A549 (cell line): ENCODE data around the gene REM2. TPM values are rescaled to one million over a fixed set of nuclear protein-coding genes. Genes with fewer than 3 reads are reported as not detected.

Experiments used
- ATAC-seq, 2 experiments: fragments of 200-7000 bp in 1 of 2; fragments of >200 bp in 1 of 2; cut with Nextera tagmentation in 1 of 2; cut with Tn5 transposase in 1 of 2; 3 replicates each; pipeline versions ENCODE4 v1.8.0 to v1.9.1; 2018 to 2020; ENCODE audit warnings: mild to moderate bottlenecking in 1 of 2, moderate library complexity in 1 of 2
- CTCF ChIA-PET: fragments of 300-600 bp; sonication (Branson Sonifier 250); formaldehyde crosslinking; extraction: SDS; loops from one replicate; lab custom pipeline; 2021; ENCODE audit warnings: antibody characterized with exemption, inconsistent platforms; lab: Yijun Ruan, JAX
- POLR2A ChIA-PET: fragments of 350-600 bp; formaldehyde crosslinking; extraction: SDS; loops from one replicate; lab custom pipeline; 2021; ENCODE audit warnings: antibody characterized with exemption, inconsistent platforms; lab: Yijun Ruan, JAX
- DNase-seq, 2 experiments: peaks; one replicate each; pipeline versions ENCODE4 v3.0.0 to v3.0.0-alpha.2; 2011 to 2016; ENCODE audit warnings: low read depth in 1 of 2, low spot score in 1 of 2
- FAIRE-seq: peaks from 2 replicates; lab custom pipeline; 2011; peaks lifted over from hg19 to GRCh38; lab: Jason Lieb, UNC
- H3K27ac ChIP-seq, 2 experiments: fragments of >200 bp; sonication (Bioruptor Twin); formaldehyde crosslinking; 3 replicates each; pipeline ENCODE4 v1.5.1; 2016 to 2017
- H3K4me1 ChIP-seq: fragments of >200 bp; sonication (Bioruptor Twin); formaldehyde crosslinking; 3 replicates; pipeline ENCODE4 v1.6.1; 2016
- H3K4me2 ChIP-seq: fragments of >200 bp; sonication (Bioruptor Twin); formaldehyde crosslinking; 3 replicates; pipeline ENCODE4 v1.6.1; 2016
- H3K4me3 ChIP-seq: fragments of >200 bp; sonication (Bioruptor Twin); formaldehyde crosslinking; 3 replicates; pipeline ENCODE4 v1.5.1; 2016
- H3K9me3 ChIP-seq: fragments of >200 bp; sonication (Bioruptor Twin); formaldehyde crosslinking; 3 replicates; pipeline ENCODE4 v1.6.1; 2016
- BHLHE40 ChIP-seq: IDR thresholded peaks from 2 replicates; pipeline ENCODE4 v1.6.1; 2012; ENCODE audit warnings: low read depth, low read length, inconsistent platforms
- CEBPB ChIP-seq, 2 experiments: fragments of >200 bp in 1 of 2; sonication (Bioruptor Twin) in 1 of 2; formaldehyde crosslinking in 1 of 2; IDR thresholded peaks; 2 replicates each; pipeline ENCODE4 v1.6.1; 2012 to 2016
- CHD2 ChIP-seq: fragments of 150-350 bp; IDR thresholded peaks from 2 replicates; pipeline ENCODE4 v1.6.1; 2014; ENCODE audit warnings: low read length; ENCODE audit not compliant: partially characterized antibody
- EHF ChIP-seq: fragments of 250-450 bp; sonication (Bioruptor Pico); IDR thresholded peaks from 2 replicates; pipeline ENCODE4 v1.5.0; 2020; ENCODE audit warnings: mild to moderate bottlenecking
- ESRRA ChIP-seq: fragments of 150-350 bp; IDR thresholded peaks from 2 replicates; pipeline ENCODE4 v1.6.1; 2014; ENCODE audit warnings: mild to moderate bottlenecking, low read length, borderline replicate concordance
- FOSB ChIP-seq: fragments of 250-450 bp; sonication (Bioruptor Pico); IDR thresholded peaks from 2 replicates; pipeline ENCODE4 v1.5.0; 2020; ENCODE audit warnings: mild to moderate bottlenecking, moderate library complexity
- FOSL2 ChIP-seq, 2 experiments: fragments of 450-650 bp in 1 of 2; fragments of >200 bp in 1 of 2; sonication (Bioruptor Twin) in 1 of 2; formaldehyde crosslinking; IDR thresholded peaks; 2 replicates each; pipeline versions ENCODE4 v1.5.0 to v1.6.1; 2016 to 2020; ENCODE audit warnings: mild to moderate bottlenecking in 1 of 2, moderate library complexity in 1 of 2
- FOXS1 ChIP-seq: fragments of 250-450 bp; sonication (Bioruptor Pico); IDR thresholded peaks from 2 replicates; pipeline ENCODE4 v1.5.0; 2020; ENCODE audit warnings: mild to moderate bottlenecking, moderate library complexity
- HEYL ChIP-seq: fragments of 250-450 bp; sonication (Bioruptor Pico); IDR thresholded peaks from 2 replicates; pipeline ENCODE4 v1.8.0; 2021; ENCODE audit warnings: mild to moderate bottlenecking, moderate library complexity
- HOXB13 ChIP-seq: fragments of 250-450 bp; sonication (Bioruptor Pico); IDR thresholded peaks from 2 replicates; pipeline ENCODE4 v1.5.0; 2020; ENCODE audit warnings: low read depth, mild to moderate bottlenecking, moderate library complexity
- HOXB5 ChIP-seq: fragments of 250-450 bp; sonication (Bioruptor Pico); IDR thresholded peaks from 2 replicates; pipeline ENCODE4 v1.5.0; 2020; ENCODE audit warnings: mild to moderate bottlenecking, moderate library complexity
- JUNB ChIP-seq: fragments of >200 bp; sonication (Bioruptor Twin); formaldehyde crosslinking; IDR thresholded peaks from 2 replicates; pipeline ENCODE4 v1.6.1; 2016
- MAFK ChIP-seq: fragments of 450-650 bp; IDR thresholded peaks from 2 replicates; pipeline ENCODE4 v1.6.1; 2014; ENCODE audit not compliant: partially characterized antibody
- MYC ChIP-seq: IDR thresholded peaks from 2 replicates; pipeline ENCODE4 v1.6.1; 2012; ENCODE audit warnings: mild to moderate bottlenecking, inconsistent platforms, low read length, improper control_type of control experiment, borderline replicate concordance
- NPAS2 ChIP-seq: fragments of 250-450 bp; sonication (Bioruptor Pico); IDR thresholded peaks from 2 replicates; pipeline ENCODE4 v1.8.0; 2022; ENCODE audit warnings: mild to moderate bottlenecking, moderate library complexity, borderline replicate concordance
- NR3C1 ChIP-seq: fragments of >200 bp; sonication (Bioruptor Twin); formaldehyde crosslinking; IDR thresholded peaks from 3 replicates; pipeline ENCODE4 v1.6.1; 2017
- POLR2A ChIP-seq: IDR thresholded peaks from 2 replicates; pipeline ENCODE4 v1.6.1; 2012; ENCODE audit warnings: mild to moderate bottlenecking, low read length
- POLR2AphosphoS2 ChIP-seq: conservative IDR thresholded peaks from 2 replicates; pipeline ENCODE4 v1.6.1; 2012; ENCODE audit warnings: low read length, improper control_type of control experiment, inconsistent platforms
- RAD21 ChIP-seq, 2 experiments: fragments of >200 bp in 1 of 2; sonication (Bioruptor Twin) in 1 of 2; formaldehyde crosslinking in 1 of 2; IDR thresholded peaks in 1 of 2; conservative IDR thresholded peaks in 1 of 2; 2 replicates in 1 of 2; 3 replicates in 1 of 2; pipeline ENCODE4 v1.6.1; 2012 to 2018; ENCODE audit warnings: inconsistent platforms in 1 of 2
- RARB ChIP-seq: fragments of 250-450 bp; sonication (Bioruptor Pico); IDR thresholded peaks from 2 replicates; pipeline ENCODE4 v1.8.0; 2021; ENCODE audit warnings: mild to moderate bottlenecking, moderate library complexity
- RCOR1 ChIP-seq: fragments of 150-350 bp; IDR thresholded peaks from 2 replicates; pipeline ENCODE4 v1.6.1; 2014; ENCODE audit warnings: antibody characterized with exemption, low read length, low read depth
- SMC3 ChIP-seq: fragments of >200 bp; sonication (Bioruptor Twin); formaldehyde crosslinking; IDR thresholded peaks from 3 replicates; pipeline ENCODE4 v1.6.1; 2018; ENCODE audit warnings: inconsistent platforms
- TFCP2L1 ChIP-seq: fragments of 250-450 bp; sonication (Bioruptor Pico); IDR thresholded peaks from 2 replicates; pipeline ENCODE4 v1.5.0; 2021; ENCODE audit warnings: mild to moderate bottlenecking
- ZC3H11A ChIP-seq: fragments of 450-650 bp; IDR thresholded peaks from 2 replicates; pipeline ENCODE4 v1.6.1; 2014; ENCODE audit warnings: antibody characterized with exemption, mild to moderate bottlenecking
- WGBS: methylation state at CpG from one replicate; pipeline ENCODE4 v1.1.6; 2017; ENCODE audit errors: missing lambda C conversion rate; 5-methylcytosine and 5-hydroxymethylcytosine counted together
- polyA plus RNA-seq, 4 experiments: library from polyadenylated mRNA; depleted of rRNA in 3 of 4; stranded (reverse); fragments of >200 nt; fragmentation: RNase III in 1 of 4; extraction: RNeasy Plus Mini Kit Qiagen cat#74134 plus additional on column Dnase treatment in 1 of 4; gene quantifications; 2 replicates in 3 of 4; 3 replicates in 1 of 4; pipeline ENCODE4 v1.2.3, GENCODE V29; 2011 to 2017
- TF ChIP-seq, protein P1 (sequence below): IDR thresholded peaks from 2 replicates; pipeline ENCODE4 v1.6.1; 2012
- TF ChIP-seq, protein P2 (sequence below): IDR thresholded peaks from 2 replicates; pipeline ENCODE4 v1.6.1; 2012
- TF ChIP-seq, protein P3 (sequence below): fragments of 250-450 bp; sonication (Bioruptor Pico); IDR thresholded peaks from 2 replicates; pipeline ENCODE4 v1.5.0; 2021; ENCODE audit warnings: mild to moderate bottlenecking, moderate library complexity, borderline replicate concordance
- TF ChIP-seq, protein P4 (sequence below): fragments of >200 bp; sonication (Bioruptor Twin); formaldehyde crosslinking; IDR thresholded peaks from 3 replicates; pipeline ENCODE4 v1.6.1; 2016
- TF ChIP-seq, protein P5 (sequence below): fragments of 450-650 bp; IDR thresholded peaks from 2 replicates; pipeline ENCODE4 v1.6.1; 2014; ENCODE audit warnings: antibody characterized with exemption

REM2 gene
- polyA plus RNA-seq, 2 of the 4 experiments (the other 2 are of a cell fraction), result 0.23 to 0.31 TPM

DNA sequence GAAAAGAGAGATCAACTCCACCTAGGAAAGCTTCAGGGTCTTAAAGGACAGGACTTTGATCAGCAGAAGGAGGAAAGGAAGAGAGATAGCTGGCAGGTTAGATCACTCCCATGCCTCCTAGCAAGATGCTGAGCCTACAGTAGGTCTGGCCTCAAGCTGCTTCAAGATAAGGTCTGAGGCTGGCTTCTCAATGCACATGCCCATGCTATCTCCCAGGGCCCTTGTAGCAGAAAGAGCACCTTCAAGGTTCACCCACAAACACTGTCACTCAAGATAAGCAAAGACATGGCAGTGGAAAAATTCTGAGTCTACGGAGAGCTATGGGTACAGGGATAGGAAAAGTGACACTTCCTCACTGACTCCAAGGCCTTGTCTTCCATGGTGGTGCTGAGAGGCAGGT is 14.3 kb downstream of the REM2 start:
- DNase-seq (no peak), FAIRE-seq (no peak), ATAC-seq (no peak)
- no peak overlapping the region for H3K4me2 ChIP-seq
- H3K27ac ChIP-seq, result no peak overlapping the region
- no peak for TF ChIP-seq POLR2A
- no peak for TF ChIP-seq HEYL
- TF ChIP-seq NR3C1, result no peak
- TF ChIP-seq CHD2, result no peak
- TF ChIP-seq RCOR1, result no peak
- TF ChIP-seq ZC3H11A, result no peak
- TF ChIP-seq EHF (CRISPR knock-in tag), result no peak
- TF ChIP-seq, protein P1, sequence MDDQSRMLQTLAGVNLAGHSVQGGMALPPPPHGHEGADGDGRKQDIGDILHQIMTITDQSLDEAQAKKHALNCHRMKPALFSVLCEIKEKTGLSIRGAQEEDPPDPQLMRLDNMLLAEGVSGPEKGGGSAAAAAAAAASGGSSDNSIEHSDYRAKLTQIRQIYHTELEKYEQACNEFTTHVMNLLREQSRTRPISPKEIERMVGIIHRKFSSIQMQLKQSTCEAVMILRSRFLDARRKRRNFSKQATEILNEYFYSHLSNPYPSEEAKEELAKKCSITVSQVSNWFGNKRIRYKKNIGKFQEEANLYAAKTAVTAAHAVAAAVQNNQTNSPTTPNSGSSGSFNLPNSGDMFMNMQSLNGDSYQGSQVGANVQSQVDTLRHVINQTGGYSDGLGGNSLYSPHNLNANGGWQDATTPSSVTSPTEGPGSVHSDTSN, result no peak
- TF ChIP-seq POLR2AphosphoS2, result no peak
- no peak for TF ChIP-seq TFCP2L1 (CRISPR knock-in tag)
- TF ChIP-seq, protein P2, sequence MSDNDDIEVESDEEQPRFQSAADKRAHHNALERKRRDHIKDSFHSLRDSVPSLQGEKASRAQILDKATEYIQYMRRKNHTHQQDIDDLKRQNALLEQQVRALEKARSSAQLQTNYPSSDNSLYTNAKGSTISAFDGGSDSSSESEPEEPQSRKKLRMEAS, result no peak
- no peak for TF ChIP-seq RARB (CRISPR knock-in tag)
- TF ChIP-seq CEBPB (IDR thresholded peaks at IDR 0.05), result no peak
- no peak for TF ChIP-seq NPAS2 (CRISPR knock-in tag)
- TF ChIP-seq FOSL2 (IDR thresholded peaks at IDR 0.05), result no peak
- TF ChIP-seq FOSL2 (CRISPR knock-in tag; IDR thresholded peaks at IDR 0.05), result no peak
- TF ChIP-seq JUNB, result no peak
- TF ChIP-seq, protein P3, sequence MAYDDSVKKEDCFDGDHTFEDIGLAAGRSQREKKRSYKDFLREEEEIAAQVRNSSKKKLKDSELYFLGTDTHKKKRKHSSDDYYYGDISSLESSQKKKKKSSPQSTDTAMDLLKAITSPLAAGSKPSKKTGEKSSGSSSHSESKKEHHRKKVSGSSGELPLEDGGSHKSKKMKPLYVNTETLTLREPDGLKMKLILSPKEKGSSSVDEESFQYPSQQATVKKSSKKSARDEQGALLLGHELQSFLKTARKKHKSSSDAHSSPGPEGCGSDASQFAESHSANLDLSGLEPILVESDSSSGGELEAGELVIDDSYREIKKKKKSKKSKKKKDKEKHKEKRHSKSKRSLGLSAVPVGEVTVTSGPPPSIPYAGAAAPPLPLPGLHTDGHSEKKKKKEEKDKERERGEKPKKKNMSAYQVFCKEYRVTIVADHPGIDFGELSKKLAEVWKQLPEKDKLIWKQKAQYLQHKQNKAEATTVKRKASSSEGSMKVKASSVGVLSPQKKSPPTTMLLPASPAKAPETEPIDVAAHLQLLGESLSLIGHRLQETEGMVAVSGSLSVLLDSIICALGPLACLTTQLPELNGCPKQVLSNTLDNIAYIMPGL, result no peak
- no peak for TF ChIP-seq MYC
- TF ChIP-seq MAFK, result no peak
- TF ChIP-seq, protein P4, sequence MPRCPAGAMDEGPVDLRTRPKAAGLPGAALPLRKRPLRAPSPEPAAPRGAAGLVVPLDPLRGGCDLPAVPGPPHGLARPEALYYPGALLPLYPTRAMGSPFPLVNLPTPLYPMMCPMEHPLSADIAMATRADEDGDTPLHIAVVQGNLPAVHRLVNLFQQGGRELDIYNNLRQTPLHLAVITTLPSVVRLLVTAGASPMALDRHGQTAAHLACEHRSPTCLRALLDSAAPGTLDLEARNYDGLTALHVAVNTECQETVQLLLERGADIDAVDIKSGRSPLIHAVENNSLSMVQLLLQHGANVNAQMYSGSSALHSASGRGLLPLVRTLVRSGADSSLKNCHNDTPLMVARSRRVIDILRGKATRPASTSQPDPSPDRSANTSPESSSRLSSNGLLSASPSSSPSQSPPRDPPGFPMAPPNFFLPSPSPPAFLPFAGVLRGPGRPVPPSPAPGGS, result no peak
- no peaks in the 10 kb centered on the region for H3K9me3 ChIP-seq
- POLR2A ChIA-PET, result interaction anchor here (1.0 to 1.2 kb wide), 2 partner anchors 11 to 26 kb away, joined by 4 read pairs; partner anchors contain the start of gene LRP10
- CTCF ChIA-PET, result interaction anchor here (0.6 to 16.6 kb wide), 10 partner anchors 16 to 342 kb away, joined by 3 to 368 read pairs (median 4); partner anchors contain the start of genes LRP10, OR6J1, PRMT5 and REM2
- H3K4me1 ChIP-seq, result peaks cover 17% of the 10 kb centered on the region
- 83% methylated on average over 1 of the region's 1 CpG for WGBS
- no peak overlapping the region for H3K4me3 ChIP-seq

DNA sequence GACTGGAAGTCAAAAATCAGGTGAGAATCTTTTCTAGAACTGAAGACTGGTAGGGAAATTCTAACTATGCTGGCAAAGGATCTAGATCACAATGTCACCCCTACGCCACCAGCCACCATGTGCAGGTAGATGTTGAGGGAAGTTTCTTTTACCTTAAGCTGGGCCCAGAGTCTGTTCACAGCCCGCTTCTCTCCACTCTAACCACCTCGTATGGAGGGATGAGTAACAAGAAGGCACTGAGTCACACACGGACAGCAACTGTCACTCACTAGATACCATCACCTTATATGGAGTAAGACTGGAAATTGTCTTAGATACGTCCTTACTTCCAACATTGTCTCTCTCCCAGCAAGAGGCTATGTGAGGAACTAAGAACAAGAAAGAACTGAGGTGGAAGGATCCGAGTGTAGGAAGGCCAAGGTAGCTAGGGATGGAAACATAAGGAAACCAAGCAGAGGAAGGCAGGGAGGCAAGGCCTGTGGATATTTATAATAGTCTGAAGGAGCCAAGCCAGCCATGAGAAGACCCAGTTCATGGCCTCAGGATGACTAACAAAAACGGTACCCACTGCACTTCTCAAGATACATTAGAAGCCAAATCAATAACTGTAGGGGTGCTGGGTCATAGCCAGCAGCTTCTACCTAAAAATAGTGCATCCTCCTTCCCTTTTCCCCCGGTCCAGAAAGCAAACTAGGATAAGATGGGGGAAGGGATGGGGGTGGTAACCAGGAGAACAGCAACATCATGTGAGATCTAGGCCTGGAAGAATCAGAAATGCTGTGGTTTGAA is 15.5 kb downstream of the REM2 start:
- ChIA-PET POLR2A (no interaction called here), CTCF (interaction anchor here (1.2 to 16.6 kb wide), 10 partner anchors 16 to 344 kb away, joined by 3 to 368 read pairs (median 18); partner anchors contain the start of genes LRP10, RBM23 and REM2)
- peaks cover 17% of the 10 kb centered on the region for H3K4me1 ChIP-seq
- 49% methylated on average over 8 of the region's 8 CpGs for WGBS
- TF ChIP-seq CEBPB (IDR thresholded peaks at IDR 0.05), result no peak
- TF ChIP-seq FOSB (CRISPR knock-in tag), result no peak
- no peak for TF ChIP-seq POLR2AphosphoS2
- TF ChIP-seq HOXB5, result no peak
- no peak for TF ChIP-seq HOXB13 (CRISPR knock-in tag)
- no peak for TF ChIP-seq FOXS1 (CRISPR knock-in tag)
- TF ChIP-seq CHD2, result no peak
- no peak for TF ChIP-seq RAD21 (conservative IDR thresholded peaks at IDR 0.05 in 1 of 2, IDR thresholded peaks at IDR 0.05 in 1 of 2)
- TF ChIP-seq SMC3, result no peak
- TF ChIP-seq ESRRA, result no peak
- TF ChIP-seq NR3C1, result no peak
- no peak for TF ChIP-seq TFCP2L1 (CRISPR knock-in tag)
- TF ChIP-seq, protein P5, sequence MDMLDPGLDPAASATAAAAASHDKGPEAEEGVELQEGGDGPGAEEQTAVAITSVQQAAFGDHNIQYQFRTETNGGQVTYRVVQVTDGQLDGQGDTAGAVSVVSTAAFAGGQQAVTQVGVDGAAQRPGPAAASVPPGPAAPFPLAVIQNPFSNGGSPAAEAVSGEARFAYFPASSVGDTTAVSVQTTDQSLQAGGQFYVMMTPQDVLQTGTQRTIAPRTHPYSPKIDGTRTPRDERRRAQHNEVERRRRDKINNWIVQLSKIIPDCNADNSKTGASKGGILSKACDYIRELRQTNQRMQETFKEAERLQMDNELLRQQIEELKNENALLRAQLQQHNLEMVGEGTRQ, result no peak
- no peak for TF ChIP-seq BHLHE40
- H3K4me3 ChIP-seq, result no peak overlapping the region
- peak in 1 of 2 experiments; percentile 24 for DNase-seq
- FAIRE-seq, result no peak
- H3K9me3 ChIP-seq, result no peaks in the 10 kb centered on the region
- peak overlapping the region; percentile 25; the same call in 2 of the 3 replicates for H3K4me2 ChIP-seq
- peak; percentile 51 to 65 for ATAC-seq
- peak overlapping the region in 1 of 2 experiments; percentile 18; a peak in 2 of 6 replicates for H3K27ac ChIP-seq
